WTC11 (cell line): Measurements from ENCODE around the gene VANGL2. TPM values are rescaled to one million over a fixed set of nuclear protein-coding genes. Genes with fewer than 3 reads are reported as not detected.

Experiments
- ATAC-seq: fragments of 200-7000 bp; cut with Tn5 transposase; 2 replicates; pipeline ENCODE4 v1.10.0; 2021; ENCODE audit warnings: mild to moderate bottlenecking, moderate library complexity
- CTCF ChIA-PET: fragments of 300-600 bp; sonication (Branson Sonifier 250); formaldehyde crosslinking; loops from one replicate; lab custom pipeline; 2021; ENCODE audit warnings: antibody characterized with exemption; lab: Charles Lee
- POLR2A ChIA-PET: fragments of 350-600 bp; sonication (Branson Sonifier 250); formaldehyde crosslinking; loops from one replicate; lab custom pipeline; 2021; ENCODE audit warnings: antibody characterized with exemption; lab: Charles Lee
- DNase-seq: peaks from one replicate; pipeline ENCODE4 v3.0.0; 2021; ENCODE audit warnings: low spot score
- H3K27ac Mint-ChIP-seq: 2 replicates; pipeline ENCODE4 v1.8.0; 2021; ENCODE audit warnings: mixed read lengths
- H3K27me3 Mint-ChIP-seq: 2 replicates; pipeline ENCODE4 v1.8.0; 2021; ENCODE audit warnings: low read depth, mild to moderate bottlenecking, moderate library complexity, mixed read lengths
- H3K36me3 Mint-ChIP-seq: 2 replicates; pipeline ENCODE4 v1.8.0; 2021; ENCODE audit warnings: mixed read lengths
- H3K4me1 Mint-ChIP-seq: 2 replicates; pipeline ENCODE4 v1.8.0; 2022; ENCODE audit warnings: mixed read lengths
- H3K4me3 Mint-ChIP-seq: 2 replicates; pipeline ENCODE4 v1.8.0; 2021; ENCODE audit warnings: mild to moderate bottlenecking, moderate library complexity, mixed read lengths
- H3K9me3 Mint-ChIP-seq: 2 replicates; pipeline ENCODE4 v1.8.0; 2021; ENCODE audit warnings: mixed read lengths
- E2F1 ChIP-seq: sonication (generic); formaldehyde crosslinking; IDR thresholded peaks from 2 replicates; pipeline ENCODE4 v1.8.0; 2022; ENCODE audit warnings: mild to moderate bottlenecking, missing genetic modification reagents
- E2F5 ChIP-seq: sonication (generic); formaldehyde crosslinking; IDR thresholded peaks from 2 replicates; pipeline ENCODE4 v1.8.1; 2022; ENCODE audit warnings: mild to moderate bottlenecking, moderate library complexity, missing genetic modification reagents
- ETV6 ChIP-seq: sonication (generic); formaldehyde crosslinking; IDR thresholded peaks from 2 replicates; pipeline ENCODE4 v1.8.1; 2022; ENCODE audit warnings: mild to moderate bottlenecking, missing genetic modification reagents
- GRHL2 ChIP-seq: fragments of 250-450 bp; sonication (Bioruptor Pico); IDR thresholded peaks from 2 replicates; pipeline ENCODE4 v1.8.0; 2022; ENCODE audit warnings: mild to moderate bottlenecking, moderate library complexity; ENCODE audit not compliant: insufficient replicate concordance, severe bottlenecking
- JAZF1 ChIP-seq: fragments of 250-450 bp; sonication (Bioruptor Pico); IDR thresholded peaks from 2 replicates; pipeline ENCODE4 v1.9.0; 2021; ENCODE audit warnings: moderate library complexity, mild to moderate bottlenecking, inconsistent platforms
- MYBL2 ChIP-seq: sonication (generic); formaldehyde crosslinking; IDR thresholded peaks from 2 replicates; pipeline ENCODE4 v1.8.1; 2023; ENCODE audit warnings: mild to moderate bottlenecking, moderate library complexity, missing genetic modification reagents
- NFYB ChIP-seq: sonication (generic); formaldehyde crosslinking; conservative IDR thresholded peaks from 2 replicates; pipeline ENCODE4 v1.8.0; 2022; ENCODE audit warnings: low read depth, missing genetic modification reagents
- PRDM15 ChIP-seq: sonication (generic); formaldehyde crosslinking; IDR thresholded peaks from 2 replicates; pipeline ENCODE4 v1.8.0; 2022; ENCODE audit warnings: missing genetic modification reagents
- RORB ChIP-seq: fragments of 250-450 bp; sonication (Bioruptor Pico); IDR thresholded peaks from 2 replicates; pipeline ENCODE4 v1.9.0; 2021; ENCODE audit warnings: mild to moderate bottlenecking
- SMAD4 ChIP-seq: sonication (generic); formaldehyde crosslinking; IDR thresholded peaks from 2 replicates; pipeline ENCODE4 v1.8.0; 2022; ENCODE audit warnings: mild to moderate bottlenecking, missing genetic modification reagents
- ZBTB43 ChIP-seq: sonication (generic); formaldehyde crosslinking; IDR thresholded peaks from 2 replicates; pipeline ENCODE4 v1.8.1; 2023; ENCODE audit warnings: mild to moderate bottlenecking, missing genetic modification reagents
- ZNF317 ChIP-seq: sonication (generic); formaldehyde crosslinking; IDR thresholded peaks from 2 replicates; pipeline ENCODE4 v1.8.1; 2023; ENCODE audit warnings: low read depth, mild to moderate bottlenecking, moderate library complexity, missing genetic modification reagents, borderline replicate concordance
- ZNF532 ChIP-seq: fragments of 250-450 bp; sonication (Bioruptor Pico); IDR thresholded peaks from 2 replicates; pipeline ENCODE4 v1.9.0; 2021; ENCODE audit warnings: mild to moderate bottlenecking, borderline replicate concordance
- total RNA-seq: library from RNA; stranded (reverse); gene quantifications from 3 replicates; pipeline ENCODE4 v1.2.3, GENCODE V29; 2021

VANGL2 gene
- total RNA-seq, 1 experiment from 2014 or later = 68.0 TPM

GRCh38 chr1:160451119-160451858 is 50.9 kb downstream of the VANGL2 start:
- no peak overlapping the region for H3K4me3 Mint-ChIP-seq
- ATAC-seq (no peak), DNase-seq (no peak)
- ChIA-PET POLR2A (interaction anchor here (0.6 to 0.9 kb wide), 2 partner anchors 158 to 265 kb away, joined by 3 read pairs; no protein-coding TSS in a partner anchor), CTCF (interaction anchor here (0.6 to 1.3 kb wide), 3 partner anchors 23 to 156 kb away, joined by 3 to 5 read pairs (median 3); no protein-coding TSS in a partner anchor)
- no peaks in the 10 kb centered on the region for H3K9me3 Mint-ChIP-seq
- no peaks in the 10 kb centered on the region; the same call in 1 of the 2 replicates for H3K27me3 Mint-ChIP-seq
- H3K4me1 Mint-ChIP-seq = no peaks in the 10 kb centered on the region
- TF ChIP-seq ZNF532 (CRISPR knock-in tag) (no peak), GRHL2 (CRISPR knock-in tag) (no peak), NFYB (CRISPR knock-in tag) (no peak), JAZF1 (CRISPR knock-in tag) (no peak), E2F1 (CRISPR knock-in tag) (no peak), ETV6 (CRISPR knock-in tag) (no peak), MYBL2 (no peak), ZNF317 (CRISPR knock-in tag) (no peak), SMAD4 (CRISPR knock-in tag) (no peak), RORB (CRISPR knock-in tag) (no peak), ZBTB43 (CRISPR knock-in tag) (no peak), E2F5 (CRISPR knock-in tag) (no peak), PRDM15 (no peak)
- H3K36me3 Mint-ChIP-seq = no peaks in the 10 kb centered on the region
- H3K27ac Mint-ChIP-seq = no peak overlapping the region
